DOHH2 (cell line): ENCODE data around the gene STMN3.

Experiments
- H3F3A ChIP-seq: fragments of 200-600 bp; sonication (generic), shearing (Covaris generic); 2 replicates; pipeline ENCODE4 v1.6.0; 2016; ENCODE audit warnings: antibody characterized with exemption, mild to moderate bottlenecking; ENCODE audit not compliant: control insufficient read depth, insufficient read depth
- H3K27ac ChIP-seq: fragments of 200-600 bp; sonication (generic); 2 replicates; pipeline ENCODE4 v1.5.1; 2014; ENCODE audit warnings: low read depth, mild to moderate bottlenecking, low read length, moderate library complexity
- H3K27me3 ChIP-seq: fragments of 200-600 bp; sonication (generic); 2 replicates; pipeline ENCODE4 v1.6.1; 2014; ENCODE audit warnings: mild to moderate bottlenecking, low read length, mixed read lengths; ENCODE audit not compliant: control insufficient read depth
- H3K36me3 ChIP-seq: fragments of 200-600 bp; sonication (generic); 2 replicates; pipeline ENCODE4 v1.6.1; 2014; ENCODE audit warnings: mild to moderate bottlenecking, low read length, moderate library complexity, mixed read lengths; ENCODE audit not compliant: control insufficient read depth
- H3K4me1 ChIP-seq: fragments of 200-600 bp; sonication (generic); 2 replicates; pipeline ENCODE4 v1.6.1; 2014; ENCODE audit warnings: mild to moderate bottlenecking, low read length, mixed read lengths; ENCODE audit not compliant: control insufficient read depth
- H3K4me2 ChIP-seq: fragments of 200-600 bp; sonication (generic); 2 replicates; pipeline ENCODE4 v1.6.0; 2014; ENCODE audit warnings: mild to moderate bottlenecking, low read length, moderate library complexity
- H3K4me3 ChIP-seq: fragments of 200-600 bp; sonication (generic); 2 replicates; pipeline ENCODE4 v1.5.1; 2014; ENCODE audit warnings: mild to moderate bottlenecking, low read length, mixed read lengths
- H3K79me2 ChIP-seq: fragments of 200-600 bp; sonication (generic); 2 replicates; pipeline ENCODE4 v1.6.1; 2014; ENCODE audit warnings: mild to moderate bottlenecking, low read length, mixed read lengths; ENCODE audit not compliant: control insufficient read depth
- H3K9me2 ChIP-seq: fragments of 200-600 bp; sonication (generic); replicated peaks from 2 replicates; pipeline ENCODE4 v1.6.1; 2014; ENCODE audit warnings: mild to moderate bottlenecking, low read length, mixed read lengths; ENCODE audit not compliant: control insufficient read depth
- H3K9me3 ChIP-seq: fragments of 200-600 bp; sonication (generic); 2 replicates; pipeline ENCODE4 v1.6.1; 2014; ENCODE audit warnings: antibody characterized with exemption, low read length, mixed read lengths; ENCODE audit not compliant: control insufficient read depth, insufficient read depth
- H4K20me1 ChIP-seq: fragments of 200-600 bp; sonication (generic); 2 replicates; pipeline ENCODE4 v1.6.0; 2014; ENCODE audit warnings: low read depth, mild to moderate bottlenecking, antibody characterized with exemption, low read length, moderate library complexity; ENCODE audit not compliant: control insufficient read depth, insufficient read depth
- CTCF ChIP-seq: fragments of 200-600 bp; sonication (generic); IDR thresholded peaks from one replicate; pipeline ENCODE4 v1.5.1; 2014; ENCODE audit warnings: antibody characterized with exemption, mild to moderate bottlenecking, low read depth, low read length; ENCODE audit not compliant: poor library complexity, severe bottlenecking
- EZH2phosphoT487 ChIP-seq: fragments of 200-600 bp; sonication (generic); IDR thresholded peaks from 2 replicates; pipeline ENCODE4 v1.6.1; 2017; ENCODE audit warnings: borderline replicate concordance, mild to moderate bottlenecking, antibody characterized with exemption, low read length, moderate library complexity, mixed read lengths

The STMN3 gene

GRCh38 chr20:63696628-63697356 lies 43.6 kb upstream of the STMN3 start, which contains the start of gene TNFRSF6B:
TNFRSF6B (plus strand) TSS chr20:63696652; CDS start chr20:63696768, 116 bp downstream.
- no peaks in the 10 kb centered on the region for H3K9me2 ChIP-seq
- H3F3A ChIP-seq = no peaks in the 10 kb centered on the region
- no peak within 1 kb of the TSS for H3K4me2 ChIP-seq
- H3K27ac ChIP-seq = no peak within 1 kb of the TSS
- peaks cover 9% of the 10 kb centered on the region for H3K4me1 ChIP-seq
- H3K36me3 ChIP-seq = peaks cover 10% of the 10 kb centered on the region
- TF ChIP-seq EZH2phosphoT487 (no peak), CTCF (no peak)
- no peaks in the 10 kb centered on the region for H3K79me2 ChIP-seq
- no peaks in the 10 kb centered on the region for H3K27me3 ChIP-seq
- no peak within 1 kb of the TSS for H3K4me3 ChIP-seq
- H4K20me1 ChIP-seq = no peaks in the 10 kb centered on the region
- no peaks in the 10 kb centered on the region for H3K9me3 ChIP-seq

GRCh38 chr20:63696306-63696627 lies 43.0 kb upstream of the STMN3 start:
- H3K27me3 ChIP-seq = no peaks in the 10 kb centered on the region
- H3F3A ChIP-seq = no peaks in the 10 kb centered on the region
- H3K36me3 ChIP-seq = peaks cover 12% of the 10 kb centered on the region
- no peak overlapping the region for H3K4me2 ChIP-seq
- H3K27ac ChIP-seq = no peak overlapping the region
- no peaks in the 10 kb centered on the region for H4K20me1 ChIP-seq
- peaks cover 9% of the 10 kb centered on the region for H3K4me1 ChIP-seq
- no peaks in the 10 kb centered on the region for H3K9me3 ChIP-seq
- H3K9me2 ChIP-seq = no peaks in the 10 kb centered on the region
- H3K79me2 ChIP-seq = no peaks in the 10 kb centered on the region
- TF ChIP-seq EZH2phosphoT487 (no peak), CTCF (no peak)
- no peak overlapping the region for H3K4me3 ChIP-seq

GRCh38 chr20:63695424-63696305 lies 42.4 kb upstream of the STMN3 start:
- peaks cover 12% of the 10 kb centered on the region for H3K36me3 ChIP-seq
- H3K9me2 ChIP-seq = no peaks in the 10 kb centered on the region
- H3K27me3 ChIP-seq = no peaks in the 10 kb centered on the region
- no peaks in the 10 kb centered on the region for H3K79me2 ChIP-seq
- H3F3A ChIP-seq = no peaks in the 10 kb centered on the region
- no peak overlapping the region for H3K4me3 ChIP-seq
- no peaks in the 10 kb centered on the region for H4K20me1 ChIP-seq
- H3K9me3 ChIP-seq = no peaks in the 10 kb centered on the region
- H3K4me2 ChIP-seq = no peak overlapping the region
- no peak for TF ChIP-seq CTCF
- no peak for TF ChIP-seq EZH2phosphoT487
- peaks cover 9% of the 10 kb centered on the region for H3K4me1 ChIP-seq
- H3K27ac ChIP-seq = no peak overlapping the region
